Suprapubic skin (tissue), 4 donors: ENCODE measurements around the gene KRT20. TPM values are rescaled to one million over a fixed set of nuclear protein-coding genes. Genes with fewer than 3 reads are reported as not detected.

ENCODE experiments used
- DNase-seq, 2 donors: peaks; one replicate each; pipeline ENCODE4 v3.0.0-alpha.2; 2019; ENCODE audit warnings: low spot score in 2 of 2
- H3K27ac ChIP-seq: fragments of 200-600 bp; sonication (generic); one replicate; pipeline ENCODE4 v1.5.1; 2019
- H3K27me3 ChIP-seq: fragments of 200-600 bp; sonication (generic); one replicate; pipeline ENCODE4 v1.5.1; 2019
- H3K36me3 ChIP-seq: fragments of 200-600 bp; sonication (generic); one replicate; pipeline ENCODE4 v1.5.1; 2019
- H3K4me1 ChIP-seq: fragments of 200-600 bp; sonication (generic); one replicate; pipeline ENCODE4 v1.5.1; 2019
- H3K4me3 ChIP-seq: fragments of 200-600 bp; sonication (generic); one replicate; pipeline ENCODE4 v1.5.1; 2019; ENCODE audit warnings: mild to moderate bottlenecking
- H3K9me3 ChIP-seq: fragments of 200-600 bp; sonication (generic); one replicate; pipeline ENCODE4 v1.5.1; 2019
- EP300 ChIP-seq: sonication (generic); formaldehyde crosslinking; IDR thresholded peaks from one replicate; pipeline ENCODE4 v1.6.1; 2017; ENCODE audit warnings: antibody characterized with exemption
- POLR2A ChIP-seq, 2 donors: fragments of 450-650 bp; IDR thresholded peaks; one replicate each; pipeline ENCODE4 v1.6.1; 2017; ENCODE audit warnings: antibody characterized with exemption in 2 of 2, mild to moderate bottlenecking in 2 of 2, moderate library complexity in 2 of 2
- POLR2AphosphoS5 ChIP-seq, 3 donors: sonication (generic); formaldehyde crosslinking; IDR thresholded peaks; one replicate each; pipeline ENCODE4 v1.6.1; 2017; ENCODE audit warnings: antibody characterized with exemption in 3 of 3
- WGBS: methylation state at CpG from one replicate; pipeline ENCODE4 v1.1.5; 2018; 5-methylcytosine and 5-hydroxymethylcytosine counted together
- total RNA-seq, 4 donors: library from RNA; depleted of rRNA; stranded (reverse); fragments of >200 nt; gene quantifications; one replicate each; pipeline ENCODE4 v1.1.0, GENCODE V29; 2016
- TF ChIP-seq, protein P1 (sequence below), 2 donors: fragments of 200-600 bp in 1 of 2; fragments of 450-650 bp in 1 of 2; sonication (generic) in 1 of 2; IDR thresholded peaks; one replicate each; pipeline ENCODE4 v1.5.1; 2016 to 2019; ENCODE audit warnings: antibody characterized with exemption in 2 of 2, mild to moderate bottlenecking in 1 of 2, moderate library complexity in 1 of 2

KRT20 gene
- total RNA-seq, 4 donors from 2014 or later, result 0.60 TPM; not detected in 3

DNA sequence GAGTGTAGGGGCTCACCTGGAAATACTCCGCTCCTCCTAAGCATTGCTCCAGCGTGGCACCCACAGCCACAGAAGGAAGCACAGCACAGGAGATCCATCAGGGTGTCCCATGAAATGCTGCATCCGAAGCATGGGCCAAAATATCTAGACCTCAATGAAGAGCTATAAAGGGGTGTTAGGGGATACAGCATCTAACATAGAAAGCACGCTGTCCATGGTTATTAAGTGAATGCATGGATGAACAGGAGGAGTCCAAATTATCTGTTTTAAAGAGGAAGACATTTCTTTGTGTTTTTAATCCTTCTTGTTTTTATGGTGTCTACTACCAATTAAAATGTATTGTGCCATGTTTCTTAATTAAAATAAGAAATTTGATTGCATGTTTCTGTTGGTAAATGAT, 21.6 kb upstream of the KRT20 start:
- TF ChIP-seq POLR2AphosphoS5 (IDR thresholded peaks at IDR 0.05) (no peak), POLR2A (IDR thresholded peaks at IDR 0.05) (no peak), EP300 (no peak)
- TF ChIP-seq, protein P1, sequence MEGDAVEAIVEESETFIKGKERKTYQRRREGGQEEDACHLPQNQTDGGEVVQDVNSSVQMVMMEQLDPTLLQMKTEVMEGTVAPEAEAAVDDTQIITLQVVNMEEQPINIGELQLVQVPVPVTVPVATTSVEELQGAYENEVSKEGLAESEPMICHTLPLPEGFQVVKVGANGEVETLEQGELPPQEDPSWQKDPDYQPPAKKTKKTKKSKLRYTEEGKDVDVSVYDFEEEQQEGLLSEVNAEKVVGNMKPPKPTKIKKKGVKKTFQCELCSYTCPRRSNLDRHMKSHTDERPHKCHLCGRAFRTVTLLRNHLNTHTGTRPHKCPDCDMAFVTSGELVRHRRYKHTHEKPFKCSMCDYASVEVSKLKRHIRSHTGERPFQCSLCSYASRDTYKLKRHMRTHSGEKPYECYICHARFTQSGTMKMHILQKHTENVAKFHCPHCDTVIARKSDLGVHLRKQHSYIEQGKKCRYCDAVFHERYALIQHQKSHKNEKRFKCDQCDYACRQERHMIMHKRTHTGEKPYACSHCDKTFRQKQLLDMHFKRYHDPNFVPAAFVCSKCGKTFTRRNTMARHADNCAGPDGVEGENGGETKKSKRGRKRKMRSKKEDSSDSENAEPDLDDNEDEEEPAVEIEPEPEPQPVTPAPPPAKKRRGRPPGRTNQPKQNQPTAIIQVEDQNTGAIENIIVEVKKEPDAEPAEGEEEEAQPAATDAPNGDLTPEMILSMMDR (IDR thresholded peaks at IDR 0.05), result no peak
- WGBS, result 90% methylated on average over 4 of the region's 4 CpGs
- Histone ChIP-seq H3K4me3 (no peak overlapping the region), H3K27me3 (peaks cover 3% of the 10 kb centered on the region), H3K9me3 (no peaks in the 10 kb centered on the region), H3K36me3 (no peaks in the 10 kb centered on the region), H3K4me1 (peaks cover 30% of the 10 kb centered on the region), H3K27ac (no peak overlapping the region)
- DNase-seq, result no peak

DNA sequence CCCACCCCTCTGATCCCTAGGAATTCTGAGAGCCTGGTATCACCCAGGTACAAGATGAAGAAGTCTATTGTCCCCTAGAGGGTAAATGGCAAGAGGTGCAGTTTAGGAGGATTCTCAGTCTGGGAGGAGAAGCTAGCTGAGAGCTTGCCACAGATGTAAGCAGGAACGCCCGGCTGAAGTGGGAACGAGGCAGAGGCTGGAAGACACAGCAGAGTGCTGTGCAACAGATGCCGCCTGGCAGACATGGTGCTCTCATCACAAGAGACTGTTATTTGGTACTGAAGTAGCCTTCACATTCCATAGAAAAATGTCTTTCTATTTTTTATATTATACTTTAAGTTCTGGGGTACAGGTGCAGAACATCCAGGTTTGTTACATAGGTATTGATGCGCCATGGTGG, 20.3 kb upstream of the KRT20 start:
- no peaks in the 10 kb centered on the region for H3K9me3 ChIP-seq
- DNase-seq, result no peak
- 71% methylated on average over 5 of the region's 5 CpGs for WGBS
- H3K4me1 ChIP-seq, result peaks cover 19% of the 10 kb centered on the region
- H3K36me3 ChIP-seq, result no peaks in the 10 kb centered on the region
- H3K4me3 ChIP-seq, result no peak overlapping the region
- H3K27me3 ChIP-seq, result peaks cover 3% of the 10 kb centered on the region
- no peak overlapping the region for H3K27ac ChIP-seq
- TF ChIP-seq POLR2AphosphoS5 (IDR thresholded peaks at IDR 0.05), result no peak
- TF ChIP-seq EP300, result no peak
- TF ChIP-seq, protein P1 (IDR thresholded peaks at IDR 0.05), result no peak
- TF ChIP-seq POLR2A (IDR thresholded peaks at IDR 0.05), result no peak

DNA sequence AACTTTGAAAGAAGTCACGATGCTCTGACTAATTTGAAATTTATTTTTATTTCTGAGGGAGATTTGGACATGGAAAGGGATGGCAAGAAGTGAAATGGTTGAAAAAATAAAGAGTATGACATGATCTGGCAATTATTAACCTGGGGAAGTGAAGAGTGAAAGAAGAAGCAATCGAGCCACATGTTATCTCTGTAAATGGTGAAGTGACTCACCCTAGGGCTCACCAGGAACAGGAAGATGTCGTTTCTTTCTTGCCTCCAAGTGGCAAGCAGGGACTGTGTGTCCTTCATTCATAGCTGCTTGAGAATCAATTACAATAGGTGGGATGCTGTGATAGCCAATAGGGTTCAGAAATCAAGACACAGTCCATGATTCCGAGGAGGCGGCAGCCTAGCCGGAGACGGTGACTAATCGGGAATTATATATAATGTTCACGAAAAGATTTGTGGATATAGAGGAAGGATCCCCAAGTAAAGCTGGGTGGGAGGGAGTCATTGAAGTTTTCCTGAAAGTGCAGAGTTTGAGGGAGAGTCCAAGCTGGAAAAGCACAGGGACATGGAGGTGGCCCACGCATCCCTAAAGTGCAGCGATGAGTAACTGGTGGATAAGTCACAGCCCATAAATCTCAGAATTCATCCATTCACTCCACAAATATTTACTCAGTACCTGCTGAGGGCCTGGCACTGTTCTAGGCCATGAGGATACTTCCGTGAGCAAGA, 18.2 kb upstream of the KRT20 start:
- Histone ChIP-seq H3K27me3 (peaks cover 3% of the 10 kb centered on the region), H3K27ac (no peak overlapping the region), H3K9me3 (no peaks in the 10 kb centered on the region), H3K36me3 (no peaks in the 10 kb centered on the region), H3K4me1 (peaks cover 10% of the 10 kb centered on the region), H3K4me3 (no peak overlapping the region)
- TF ChIP-seq POLR2AphosphoS5 (IDR thresholded peaks at IDR 0.05), result no peak
- no peak for TF ChIP-seq POLR2A (IDR thresholded peaks at IDR 0.05)
- TF ChIP-seq EP300, result no peak
- TF ChIP-seq, protein P1 (IDR thresholded peaks at IDR 0.05), result no peak
- 73% methylated on average over 12 of the region's 12 CpGs for WGBS
- no peak for DNase-seq

DNA sequence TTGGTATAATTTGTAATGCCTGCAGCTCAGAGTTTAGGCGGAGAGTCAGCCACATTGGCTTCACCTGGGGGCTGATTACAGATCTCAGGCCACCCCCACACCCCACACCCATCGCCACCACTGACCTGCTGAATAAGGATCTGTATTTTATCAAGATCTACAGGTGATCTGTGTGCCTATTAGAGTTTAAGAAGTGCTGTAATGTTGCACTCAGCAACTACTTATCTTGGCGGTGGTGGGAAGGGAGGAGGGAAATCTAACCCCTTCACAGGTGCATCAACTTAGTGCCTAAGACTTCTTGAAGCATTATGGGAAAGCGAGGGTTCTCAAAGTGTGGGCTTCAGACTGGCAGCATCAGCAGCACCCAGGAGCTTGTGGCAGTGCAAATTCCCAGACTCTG, 17.5 kb upstream of the KRT20 start:
- DNase-seq, result no peak
- Histone ChIP-seq H3K4me3 (no peak overlapping the region), H3K27me3 (peaks cover 3% of the 10 kb centered on the region), H3K27ac (peak overlapping the region; percentile 14), H3K4me1 (peaks cover 10% of the 10 kb centered on the region), H3K36me3 (no peaks in the 10 kb centered on the region), H3K9me3 (no peaks in the 10 kb centered on the region)
- TF ChIP-seq EP300 (no peak), POLR2A (IDR thresholded peaks at IDR 0.05) (no peak), POLR2AphosphoS5 (IDR thresholded peaks at IDR 0.05) (no peak)
- TF ChIP-seq, protein P1 (IDR thresholded peaks at IDR 0.05), result no peak
- 93% methylated on average over 4 of the region's 4 CpGs for WGBS

DNA sequence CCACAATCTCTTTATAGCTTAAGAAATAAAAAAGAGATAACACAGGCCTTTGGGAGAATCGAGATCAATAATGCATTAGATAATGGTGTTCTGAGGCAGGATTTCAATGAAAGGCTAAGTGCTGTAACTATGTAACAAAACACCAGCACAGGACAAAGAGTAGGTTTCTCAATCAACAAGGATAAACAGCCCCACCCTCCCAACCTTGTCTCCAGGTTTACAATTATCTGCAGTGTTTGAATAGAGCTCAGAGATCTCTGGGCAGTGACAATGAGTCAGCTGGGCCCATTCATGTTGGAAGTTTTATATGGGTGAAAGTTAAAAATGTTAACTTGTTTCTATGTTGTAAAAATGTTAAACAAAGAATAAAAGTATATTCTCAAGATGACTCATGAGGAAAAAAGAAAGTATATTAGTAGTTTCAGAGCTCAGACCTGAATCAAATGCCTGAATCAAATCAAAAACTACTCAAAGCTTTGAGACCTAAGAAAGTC, 17.0 kb upstream of the KRT20 start:
- no peak for DNase-seq
- WGBS, result 70% methylated on average over 1 of the region's 1 CpG

More for the DNA sequence above, 17.0 kb upstream of the KRT20 start:
- H3K36me3 ChIP-seq, result no peaks in the 10 kb centered on the region
- no peak overlapping the region for H3K4me3 ChIP-seq
- H3K4me1 ChIP-seq, result peaks cover 10% of the 10 kb centered on the region
- H3K27me3 ChIP-seq, result peaks cover 3% of the 10 kb centered on the region
- peak overlapping the region; percentile 14 for H3K27ac ChIP-seq
- H3K9me3 ChIP-seq, result no peaks in the 10 kb centered on the region
- TF ChIP-seq POLR2A (IDR thresholded peaks at IDR 0.05) (no peak), EP300 (no peak), POLR2AphosphoS5 (IDR thresholded peaks at IDR 0.05) (no peak)
- TF ChIP-seq, protein P1 (IDR thresholded peaks at IDR 0.05), result no peak
